HG03457 (cell line): ENCODE data around the gene BTBD6.

ENCODE experiments used
- ATAC-seq: cut with Tn5 transposase; IDR thresholded peaks from one replicate; pipeline ENCODE4 v1.9.1; 2021; ENCODE audit warnings: moderate number of reproducible peaks; ENCODE audit not compliant: unreplicated experiment

The BTBD6 gene

GRCh38 chr14:105211086-105211757 lies 37.1 kb upstream of the BTBD6 start:
- no peak for ATAC-seq

GRCh38 chr14:105211758-105212089 lies 36.6 kb upstream of the BTBD6 start:
- ATAC-seq, result no peak

GRCh38 chr14:105212541-105213300 lies 35.6 kb upstream of the BTBD6 start:
- ATAC-seq, result no peak

GRCh38 chr14:105213361-105213760 lies 35.0 kb upstream of the BTBD6 start:
- ATAC-seq, result no peak

GRCh38 chr14:105214324-105214915 lies 33.9 kb upstream of the BTBD6 start:
- ATAC-seq, result no peak

- ATAC-seq, result no peak
Measured at GRCh38 chr14:105215602-105216001, 32.7 kb upstream of the BTBD6 start.

GRCh38 chr14:105216490-105217247 lies 31.7 kb upstream of the BTBD6 start:
- no peak for ATAC-seq

- no peak for ATAC-seq
Measured at GRCh38 chr14:105217774-105218173, 30.6 kb upstream of the BTBD6 start.

GRCh38 chr14:105218611-105219010 lies 29.7 kb upstream of the BTBD6 start:
- no peak for ATAC-seq

GRCh38 chr14:105219043-105219612 lies 29.2 kb upstream of the BTBD6 start:
- ATAC-seq, result no peak

GRCh38 chr14:105219753-105220152 lies 28.6 kb upstream of the BTBD6 start:
- no peak for ATAC-seq

- no peak for ATAC-seq
Measured at GRCh38 chr14:105220699-105221597, 27.4 kb upstream of the BTBD6 start.

GRCh38 chr14:105221598-105222178 lies 26.6 kb upstream of the BTBD6 start:
- no peak for ATAC-seq

GRCh38 chr14:105223260-105223659 lies 25.1 kb upstream of the BTBD6 start:
- ATAC-seq, result no peak

GRCh38 chr14:105223770-105224544 lies 24.4 kb upstream of the BTBD6 start:
- ATAC-seq, result no peak

GRCh38 chr14:105224845-105225570 lies 23.3 kb upstream of the BTBD6 start:
- ATAC-seq, result no peak

GRCh38 chr14:105226198-105226597 lies 22.1 kb upstream of the BTBD6 start:
- ATAC-seq, result no peak

- no peak for ATAC-seq
Measured at GRCh38 chr14:105227346-105227745, 21.0 kb upstream of the BTBD6 start.
